HCT116 (cell line): Measurements from ENCODE around the gene GZF1.

Experiments
- CEBPB ChIP-seq: IDR thresholded peaks from 2 replicates; pipeline ENCODE4 v1.6.1; 2012; ENCODE audit warnings: low read depth
- EZH2 ChIP-seq: fragments of 200-600 bp; sonication (generic); IDR thresholded peaks from 2 replicates; pipeline ENCODE4 v1.6.1; 2017; ENCODE audit warnings: antibody characterized with exemption, mixed run types
- EZH2phosphoT487 ChIP-seq: fragments of 200-600 bp; IDR thresholded peaks from 2 replicates; pipeline ENCODE4 v1.6.1; 2018; ENCODE audit warnings: antibody characterized with exemption, borderline replicate concordance
- FOSL1 ChIP-seq: IDR thresholded peaks from 2 replicates; pipeline ENCODE4 v1.6.1; 2012; ENCODE audit warnings: low read depth
- MAX ChIP-seq: IDR thresholded peaks from 2 replicates; pipeline ENCODE4 v1.6.1; 2012
- POLR2A ChIP-seq: IDR thresholded peaks from 2 replicates; pipeline ENCODE4 v1.7.0; 2011; ENCODE audit warnings: borderline replicate concordance; ENCODE audit not compliant: insufficient read depth, insufficient read length; ENCODE audit errors: extremely low read depth
- POLR2AphosphoS5 ChIP-seq: IDR thresholded peaks from 2 replicates; pipeline ENCODE4 v1.6.1; 2011; ENCODE audit warnings: mild to moderate bottlenecking, low read depth, low read length, moderate library complexity
- RAD21 ChIP-seq: IDR thresholded peaks from 2 replicates; pipeline ENCODE4 v1.6.1; 2012; ENCODE audit warnings: low read depth, mild to moderate bottlenecking
- SRF ChIP-seq: IDR thresholded peaks from 2 replicates; pipeline ENCODE4 v1.6.1; 2012; ENCODE audit warnings: low read depth
- YY1 ChIP-seq: IDR thresholded peaks from 2 replicates; pipeline ENCODE4 v1.6.1; 2011; ENCODE audit warnings: low read length, low read depth, moderate library complexity, mild to moderate bottlenecking; ENCODE audit not compliant: insufficient replicate concordance; ENCODE audit errors: extremely low read depth
- ZNF274 ChIP-seq: fragments of 200-500 bp; sonication (Bioruptor generic); IDR thresholded peaks from 2 replicates; pipeline ENCODE4 v1.6.1; 2014; ENCODE audit warnings: mild to moderate bottlenecking, low read depth, low read length, inconsistent platforms
- TF ChIP-seq, protein P1 (sequence below), 3 experiments: fragments of 200-600 bp in 1 of 3; sonication (generic) in 1 of 3; IDR thresholded peaks in 2 of 3; conservative IDR thresholded peaks in 1 of 3; 2 replicates each; pipeline ENCODE4 v1.5.1; 2012 to 2017; ENCODE audit warnings: low read depth in 2 of 3, low read length in 2 of 3, antibody characterized with exemption in 1 of 3, borderline replicate concordance in 1 of 3, control low read depth in 1 of 3, mild to moderate bottlenecking in 1 of 3, mixed read lengths in 1 of 3, mixed run types in 1 of 3, moderate library complexity in 1 of 3; ENCODE audit not compliant: insufficient read depth in 1 of 3
- TF ChIP-seq, protein P2 (sequence below): IDR thresholded peaks from 2 replicates; pipeline ENCODE4 v1.6.1; 2012

DNA sequence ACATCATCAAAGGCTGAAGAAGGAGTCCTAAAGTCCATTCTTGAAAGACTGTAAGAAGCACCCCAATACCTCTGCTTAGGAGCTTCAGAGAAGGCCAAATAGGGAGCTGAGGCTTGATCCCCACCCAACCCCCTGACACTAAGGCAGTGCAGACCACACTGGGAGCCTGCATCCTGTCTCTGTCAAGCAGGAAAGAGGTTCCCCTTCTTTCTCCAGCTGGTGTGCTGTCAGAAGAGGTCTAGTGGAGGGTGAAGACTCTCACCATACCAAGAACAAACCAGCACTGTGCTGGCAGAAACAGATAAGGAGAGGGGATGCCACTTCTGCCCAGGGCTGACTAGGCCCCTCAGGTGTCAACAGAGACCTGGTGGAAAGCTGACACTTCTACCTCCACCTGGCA is 19.9 kb downstream of the GZF1 start:
- TF ChIP-seq POLR2A, result no peak
- no peak for TF ChIP-seq FOSL1
- TF ChIP-seq, protein P1, sequence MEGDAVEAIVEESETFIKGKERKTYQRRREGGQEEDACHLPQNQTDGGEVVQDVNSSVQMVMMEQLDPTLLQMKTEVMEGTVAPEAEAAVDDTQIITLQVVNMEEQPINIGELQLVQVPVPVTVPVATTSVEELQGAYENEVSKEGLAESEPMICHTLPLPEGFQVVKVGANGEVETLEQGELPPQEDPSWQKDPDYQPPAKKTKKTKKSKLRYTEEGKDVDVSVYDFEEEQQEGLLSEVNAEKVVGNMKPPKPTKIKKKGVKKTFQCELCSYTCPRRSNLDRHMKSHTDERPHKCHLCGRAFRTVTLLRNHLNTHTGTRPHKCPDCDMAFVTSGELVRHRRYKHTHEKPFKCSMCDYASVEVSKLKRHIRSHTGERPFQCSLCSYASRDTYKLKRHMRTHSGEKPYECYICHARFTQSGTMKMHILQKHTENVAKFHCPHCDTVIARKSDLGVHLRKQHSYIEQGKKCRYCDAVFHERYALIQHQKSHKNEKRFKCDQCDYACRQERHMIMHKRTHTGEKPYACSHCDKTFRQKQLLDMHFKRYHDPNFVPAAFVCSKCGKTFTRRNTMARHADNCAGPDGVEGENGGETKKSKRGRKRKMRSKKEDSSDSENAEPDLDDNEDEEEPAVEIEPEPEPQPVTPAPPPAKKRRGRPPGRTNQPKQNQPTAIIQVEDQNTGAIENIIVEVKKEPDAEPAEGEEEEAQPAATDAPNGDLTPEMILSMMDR (IDR thresholded peaks at IDR 0.05 in 2 of 3, conservative IDR thresholded peaks at IDR 0.05 in 1 of 3; ENCODE audit: borderline replicate concordance in 1 of 3, insufficient read depth in 1 of 3, low read depth in 2 of 3, low read length in 2 of 3), result no peak
- no peak for TF ChIP-seq EZH2
- no peak for TF ChIP-seq EZH2phosphoT487
- TF ChIP-seq ZNF274, result no peak
- TF ChIP-seq POLR2AphosphoS5, result no peak
- TF ChIP-seq RAD21, result no peak
- TF ChIP-seq CEBPB, result no peak
- no peak for TF ChIP-seq SRF
- no peak for TF ChIP-seq YY1
- TF ChIP-seq, protein P2, sequence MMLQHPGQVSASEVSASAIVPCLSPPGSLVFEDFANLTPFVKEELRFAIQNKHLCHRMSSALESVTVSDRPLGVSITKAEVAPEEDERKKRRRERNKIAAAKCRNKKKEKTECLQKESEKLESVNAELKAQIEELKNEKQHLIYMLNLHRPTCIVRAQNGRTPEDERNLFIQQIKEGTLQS, result no peak
- TF ChIP-seq MAX, result no peak
